ENCODE results near the gene SLC2A13. TPM values are rescaled to one million over a fixed set of nuclear protein-coding genes. Genes with fewer than 3 reads are reported as not detected.
"Not testable (repeated sequence)": the region's sequence is repeated elsewhere in the genome, so short reads cannot be mapped to it uniquely, and the experiment has no call there.

Gene SLC2A13
- polyA plus RNA-seq, 3 donors = 11.7 to 14.6 (median 13.2) TPM

DNA sequence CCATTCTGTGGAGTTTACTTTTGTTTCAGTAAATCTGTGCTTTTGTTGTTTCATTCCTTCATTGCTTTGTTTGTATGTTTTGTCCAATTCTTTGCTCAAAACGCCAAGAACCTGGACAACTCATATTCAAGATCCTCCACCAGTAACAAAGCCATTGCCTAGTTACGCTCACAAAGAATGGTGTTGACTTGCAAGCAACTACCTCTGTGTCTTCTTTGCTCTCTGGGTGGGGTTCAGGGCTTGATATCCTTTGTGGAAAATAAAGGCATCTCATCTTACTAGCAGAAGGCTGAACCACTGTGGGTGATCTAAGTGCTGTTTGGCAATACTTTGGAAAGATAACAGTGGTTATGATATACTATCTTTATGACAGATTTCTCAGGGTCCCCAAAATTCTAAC lies 252.9 kb downstream of the SLC2A13 start:
- DNase-seq (ENCODE audit: extremely low read depth in 1 of 11, low read depth in 9 of 11, low spot score in 4 of 11) = no peak

DNA sequence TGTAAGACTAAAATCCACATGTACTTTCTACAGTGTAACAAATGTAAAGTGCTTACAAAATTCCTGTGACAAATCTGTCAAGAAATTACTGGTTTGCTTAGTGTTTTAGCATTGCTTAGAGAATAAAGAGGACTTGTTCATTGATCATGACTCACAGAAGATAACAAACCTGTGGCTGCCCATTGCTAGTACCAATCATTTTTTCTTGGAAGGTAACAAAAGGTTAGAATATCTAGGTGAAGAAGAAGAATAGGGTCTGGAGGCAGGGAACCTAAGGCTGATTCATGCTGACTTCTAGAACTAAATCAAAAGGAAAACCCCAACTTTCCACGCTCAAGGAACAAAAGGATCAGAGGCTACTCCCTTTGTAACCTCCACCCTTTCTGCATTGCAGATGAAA lies 253.5 kb downstream of the SLC2A13 start:
- DNase-seq (ENCODE audit: extremely low read depth in 1 of 11, low read depth in 9 of 11, low spot score in 4 of 11) = no peak

DNA sequence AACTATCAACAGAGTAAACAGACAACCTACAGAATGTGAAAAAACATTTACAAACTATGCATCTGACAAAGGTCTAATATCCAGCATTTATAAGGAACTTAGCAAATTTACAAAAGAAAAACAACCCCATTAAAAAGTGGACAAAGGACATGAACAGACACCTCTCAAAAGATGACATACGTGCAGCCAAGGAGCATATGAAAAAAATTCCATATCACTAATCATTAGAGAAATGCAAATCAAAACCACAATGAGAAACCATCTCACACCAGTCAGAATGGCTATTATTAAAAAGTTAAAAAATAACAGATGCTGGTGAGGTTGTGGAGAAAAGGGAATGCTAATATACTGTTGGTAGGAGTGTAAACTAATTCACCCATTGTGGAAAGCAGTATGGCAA lies 257.7 kb downstream of the SLC2A13 start:
- DNase-seq (ENCODE audit: extremely low read depth in 1 of 11, low read depth in 9 of 11, low spot score in 4 of 11) = not testable (repeated sequence)

DNA sequence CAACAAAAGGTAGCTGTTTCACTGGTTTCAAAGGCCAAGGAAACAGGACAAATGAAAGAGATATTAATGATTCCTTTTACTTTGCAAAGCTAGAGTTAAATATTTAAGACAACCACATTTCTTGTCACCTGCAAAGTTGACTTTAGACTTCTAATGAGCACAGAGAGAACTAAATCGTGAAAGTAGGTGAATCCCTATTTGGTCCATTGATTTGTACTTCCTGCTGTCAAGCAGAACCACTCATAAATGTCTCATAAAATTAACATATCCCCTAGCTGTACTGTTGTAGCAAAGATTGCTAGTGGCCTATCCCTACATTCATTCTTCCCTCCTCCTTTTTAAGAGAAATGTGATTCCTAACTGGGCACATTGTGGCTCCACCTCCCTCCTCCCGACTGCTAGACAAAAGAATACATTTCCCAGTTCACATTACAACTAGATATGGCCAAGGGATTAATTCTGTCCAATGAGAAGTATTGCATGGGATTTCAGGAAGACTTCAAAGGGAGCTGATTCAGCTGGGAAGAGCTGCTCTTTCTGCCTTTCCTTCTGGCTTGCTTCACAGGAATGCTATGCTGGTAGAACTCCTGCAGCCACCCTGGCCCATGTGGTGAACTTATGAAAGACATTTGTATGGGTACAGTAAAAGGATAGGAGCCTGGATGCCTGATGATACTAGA lies 258.8 kb downstream of the SLC2A13 start:
- DNase-seq (ENCODE audit: extremely low read depth in 1 of 11, low read depth in 9 of 11, low spot score in 4 of 11) = no peak

DNA sequence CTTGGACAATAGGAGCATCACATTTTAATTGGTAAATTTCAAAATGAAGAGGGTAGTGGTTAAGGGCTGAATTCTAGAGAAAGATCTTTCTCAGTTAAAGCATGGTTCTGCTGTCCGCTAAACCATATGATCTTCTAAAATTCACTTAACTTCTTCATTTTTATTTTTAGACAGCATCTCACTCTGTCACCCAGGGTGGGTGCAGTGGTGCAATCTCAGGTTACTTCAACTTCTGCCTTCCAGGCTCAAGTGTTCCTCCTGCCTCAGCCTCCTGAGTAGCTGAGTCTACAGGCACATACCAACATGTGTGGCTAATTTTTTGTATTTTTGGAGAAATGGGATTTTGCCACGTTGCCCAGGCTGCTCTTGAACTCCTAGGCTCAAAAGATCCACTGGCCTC lies 259.6 kb downstream of the SLC2A13 start:
- no peak for DNase-seq (ENCODE audit: extremely low read depth in 1 of 11, low read depth in 9 of 11, low spot score in 4 of 11)

DNA sequence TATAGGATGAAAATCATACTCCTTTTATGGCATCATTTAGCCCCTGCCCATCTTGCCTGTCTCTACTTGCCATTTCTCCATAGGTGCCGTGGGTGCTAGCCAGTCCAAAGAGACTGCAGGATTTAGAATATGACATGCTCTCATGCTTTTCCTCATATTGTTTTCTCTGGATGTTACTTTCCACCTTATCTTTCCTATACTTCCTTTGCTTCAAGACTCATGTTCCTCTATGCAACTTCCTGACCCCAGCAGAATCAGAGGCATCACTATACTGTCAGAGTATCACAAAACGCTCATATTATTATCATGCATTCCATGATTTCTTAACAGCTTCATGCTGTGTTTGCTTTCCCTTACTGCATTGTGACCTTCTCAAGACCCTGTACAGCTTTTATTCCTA lies 265.5 kb downstream of the SLC2A13 start:
- no peak for DNase-seq (ENCODE audit: extremely low read depth in 1 of 11, low read depth in 9 of 11, low spot score in 4 of 11)

DNA sequence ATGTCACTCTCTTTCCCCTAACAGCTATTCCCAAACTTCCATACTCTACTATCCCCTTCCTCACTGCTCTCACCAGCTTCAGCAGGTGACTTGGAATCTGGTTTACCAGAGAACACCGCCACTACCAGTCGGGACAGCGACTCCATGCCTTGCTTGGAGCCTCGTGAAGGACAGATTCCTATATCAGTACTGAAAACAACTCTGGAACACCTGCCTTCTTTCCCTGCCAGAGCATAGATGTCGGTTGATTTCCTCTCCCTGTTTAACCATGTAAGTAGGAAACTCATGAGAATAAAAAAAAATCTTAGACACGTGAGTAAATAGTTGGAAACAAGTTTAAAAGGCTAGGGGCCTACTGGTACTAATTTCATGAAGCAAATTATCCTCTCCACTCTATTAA lies 266.8 kb downstream of the SLC2A13 start:
- no peak for DNase-seq (ENCODE audit: extremely low read depth in 1 of 11, low read depth in 9 of 11, low spot score in 4 of 11)

DNA sequence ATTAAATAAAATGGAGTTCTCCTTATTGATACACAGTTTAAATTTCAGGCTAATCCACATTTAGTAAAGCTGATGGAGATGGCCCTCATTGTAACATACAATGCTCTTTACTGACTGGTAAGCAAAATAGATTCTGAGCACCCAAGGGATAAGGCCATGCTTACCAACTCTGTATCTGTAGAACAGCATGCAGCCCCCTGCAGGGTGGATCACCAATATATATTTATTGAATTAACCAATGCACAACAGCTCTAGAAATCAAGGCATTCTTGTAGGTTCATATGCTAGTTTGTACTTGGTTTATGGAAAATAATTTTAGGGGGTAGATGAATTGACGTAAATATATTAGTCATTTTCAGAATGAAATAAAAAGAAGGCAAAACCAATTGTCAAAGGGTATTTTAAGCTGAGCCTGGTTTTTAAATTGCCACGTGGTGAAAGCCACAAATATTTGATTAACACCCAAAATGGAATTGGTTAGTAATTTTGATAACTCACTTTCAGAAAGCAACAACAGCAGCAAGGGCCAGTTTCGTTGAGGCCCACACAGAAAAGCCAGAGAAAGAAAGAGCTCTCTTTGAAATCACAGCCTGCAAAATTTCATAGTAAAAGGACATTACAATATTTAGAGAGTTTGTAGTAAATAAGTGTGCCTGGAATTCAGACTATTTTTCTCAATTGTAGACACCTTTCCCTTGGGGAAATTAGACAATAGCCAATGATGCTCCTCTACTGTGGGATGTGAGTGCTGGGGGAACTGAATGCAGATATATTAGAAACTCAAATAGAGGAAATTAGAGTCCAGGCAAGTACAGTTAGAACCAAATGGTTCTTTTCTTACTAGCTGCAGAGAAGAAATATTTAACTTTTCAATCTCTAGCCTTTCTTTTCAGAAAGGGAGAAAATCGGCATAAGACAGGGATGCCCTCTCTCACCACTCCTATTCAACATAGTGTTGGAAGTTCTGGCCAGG lies 270.1 kb downstream of the SLC2A13 start:
- no peak for DNase-seq (ENCODE audit: extremely low read depth in 1 of 11, low read depth in 9 of 11, low spot score in 4 of 11)

DNA sequence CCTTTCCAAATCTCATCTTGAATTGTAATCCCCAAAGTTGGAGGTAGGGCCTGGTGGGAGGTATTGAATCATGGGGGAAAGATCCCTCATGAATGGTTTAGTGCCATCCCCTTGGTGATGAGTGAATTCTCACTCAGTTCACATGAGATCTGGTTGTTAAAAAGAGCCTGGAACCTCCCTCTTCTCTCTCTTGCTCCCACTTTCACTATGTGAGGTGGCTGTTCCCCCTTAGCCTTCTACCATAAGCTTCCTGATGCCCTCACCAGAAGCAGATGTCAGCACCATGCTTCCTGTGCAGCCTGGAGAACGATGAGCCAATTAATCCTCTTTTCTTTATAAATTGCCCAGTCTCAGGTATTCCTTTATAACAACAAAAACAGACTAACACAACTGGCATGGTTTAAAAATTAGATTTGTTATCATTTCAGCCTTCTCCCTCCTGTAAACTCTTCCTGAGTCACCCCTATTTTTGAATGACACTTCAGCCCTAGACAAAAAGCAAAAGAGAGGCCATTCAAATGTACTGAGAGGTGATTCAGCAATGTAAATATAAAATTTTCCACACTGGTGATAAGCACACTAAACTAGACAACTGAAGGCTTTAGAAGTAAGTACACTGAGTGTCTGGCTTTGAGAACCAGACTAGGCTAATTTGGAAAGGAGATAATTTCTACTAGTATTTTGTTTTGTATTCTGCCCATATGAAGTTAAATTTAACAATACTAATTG lies 274.1 kb downstream of the SLC2A13 start:
- no peak for DNase-seq (ENCODE audit: extremely low read depth in 1 of 11, low read depth in 9 of 11, low spot score in 4 of 11)

DNA sequence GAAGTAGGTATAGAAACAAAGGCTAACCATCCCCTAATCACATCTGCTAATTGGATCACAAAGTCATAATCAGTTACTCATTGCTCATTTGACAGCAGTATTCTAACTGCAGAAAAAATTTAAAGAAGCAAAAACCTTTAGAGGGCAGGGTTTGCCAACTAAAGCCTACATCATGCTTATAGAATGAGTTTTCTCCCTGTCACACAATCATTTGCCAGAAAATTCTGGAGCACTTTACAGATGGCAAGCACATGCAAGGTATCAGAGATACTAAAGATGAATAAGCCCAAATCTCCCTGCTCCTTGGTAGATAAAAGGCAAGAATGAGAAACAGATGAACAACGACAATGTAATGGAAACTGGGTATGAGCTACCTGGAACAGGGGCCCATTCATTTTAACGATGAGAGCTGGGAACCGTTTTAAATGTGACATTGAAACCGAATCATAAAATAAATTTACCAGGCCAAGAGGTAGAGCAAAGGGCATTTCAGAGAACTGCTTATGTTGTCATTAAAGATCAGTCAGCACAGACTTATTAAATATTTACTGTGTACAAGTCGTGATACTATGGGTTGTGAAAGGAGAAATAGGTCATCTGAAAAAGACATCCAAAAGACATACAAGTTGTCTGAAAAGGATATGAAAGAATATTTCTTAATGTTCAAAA lies 274.9 kb downstream of the SLC2A13 start:
- DNase-seq (ENCODE audit: extremely low read depth in 1 of 11, low read depth in 9 of 11, low spot score in 4 of 11) = no peak

DNA sequence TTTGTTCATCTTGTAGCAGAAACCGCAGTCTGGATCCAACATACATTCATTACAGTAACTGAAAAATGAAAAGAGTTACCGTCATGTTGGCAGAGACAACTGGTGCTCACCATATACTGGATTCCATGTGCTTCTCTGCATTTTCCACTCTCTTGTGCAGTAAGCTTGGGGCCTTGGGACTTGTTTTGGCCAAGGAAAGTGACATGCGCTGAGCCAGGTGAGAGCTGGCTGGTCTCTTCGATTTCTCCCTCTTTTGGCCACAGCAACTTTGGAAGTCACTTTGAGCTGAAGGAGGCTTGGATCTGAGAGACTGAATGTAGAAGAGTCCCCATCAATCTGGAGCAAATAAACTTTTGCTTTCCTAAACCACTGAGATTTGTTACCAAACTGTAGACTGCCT lies 275.7 kb downstream of the SLC2A13 start:
- DNase-seq (ENCODE audit: extremely low read depth in 1 of 11, low read depth in 9 of 11, low spot score in 4 of 11) = no peak

DNA sequence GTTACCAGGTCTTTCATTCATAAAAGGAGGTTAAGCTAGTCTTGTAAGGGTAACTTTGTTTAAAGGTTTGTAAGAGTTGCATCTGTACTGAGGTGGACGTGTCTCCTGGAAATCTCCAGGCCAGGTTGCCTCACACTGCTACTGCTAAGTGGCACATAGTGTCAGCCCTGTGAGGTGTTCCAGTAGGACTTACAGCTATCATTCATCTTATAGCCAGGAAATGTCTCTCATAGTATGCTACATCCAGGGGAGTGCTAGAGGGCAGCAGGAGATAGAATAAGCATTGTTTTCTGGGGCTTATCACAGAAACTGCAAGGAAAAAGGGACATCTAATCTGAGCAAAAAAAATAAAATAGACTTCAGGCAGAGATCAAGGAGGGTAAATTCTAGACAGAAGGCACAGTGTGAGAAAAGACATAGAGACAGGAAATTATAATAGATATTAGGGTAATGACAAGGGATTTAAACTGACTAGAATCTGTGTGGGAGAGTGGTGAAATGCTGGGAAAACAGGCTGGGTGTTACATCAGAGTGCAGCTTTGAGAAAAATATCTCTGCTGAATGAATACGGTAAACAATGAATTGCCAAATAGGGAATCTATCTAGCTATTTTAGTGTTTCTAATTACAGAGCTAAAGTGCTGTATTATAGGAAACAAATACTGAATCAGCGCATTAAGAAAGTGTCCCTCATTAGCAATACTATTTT lies 281.2 kb downstream of the SLC2A13 start:
- DNase-seq (ENCODE audit: extremely low read depth in 1 of 11, low read depth in 9 of 11, low spot score in 4 of 11) = no peak

DNA sequence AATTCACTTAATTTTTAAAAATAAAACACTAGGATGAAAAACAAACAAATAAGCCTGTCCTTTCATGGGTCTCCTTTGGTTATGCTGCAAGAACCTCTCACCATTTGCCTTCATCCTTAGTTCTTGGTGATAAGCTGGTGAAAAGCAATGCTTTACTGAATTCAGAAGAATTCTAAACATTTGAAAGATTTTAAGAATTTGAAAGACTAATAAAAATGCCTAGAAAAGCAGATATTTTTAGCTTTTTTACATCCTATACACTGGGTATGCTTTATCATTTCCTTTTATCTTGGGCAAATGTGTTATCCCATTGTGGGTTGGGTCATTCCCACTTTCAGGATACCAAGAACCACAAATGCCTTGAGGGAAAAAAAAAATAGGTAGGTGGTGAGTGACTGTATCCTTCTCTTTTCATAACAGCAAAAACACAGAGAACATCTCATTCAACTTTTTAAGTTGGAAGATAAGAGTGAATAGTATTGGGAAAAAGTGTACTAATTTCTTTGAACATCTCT lies 289.2 kb downstream of the SLC2A13 start:
- no peak for DNase-seq (ENCODE audit: extremely low read depth in 1 of 11, low read depth in 9 of 11, low spot score in 4 of 11)

DNA sequence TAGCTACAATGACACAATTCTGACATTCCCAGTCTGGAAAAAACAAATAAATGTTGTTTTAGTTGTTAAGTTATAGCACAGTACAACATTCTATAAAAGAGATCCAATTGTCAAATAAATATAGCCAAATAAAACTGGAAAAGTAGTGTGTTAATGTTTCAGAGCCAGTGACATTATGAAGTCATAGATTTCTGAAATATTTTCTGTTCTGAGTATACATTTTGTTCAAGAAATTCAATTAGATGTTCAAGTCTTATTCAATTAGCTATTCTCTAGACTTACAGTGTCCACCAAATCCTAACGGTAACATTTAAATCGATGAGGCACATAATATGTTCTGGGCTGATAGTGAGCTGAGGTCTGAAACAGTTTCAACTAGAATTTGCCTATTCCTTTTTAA lies 290.1 kb downstream of the SLC2A13 start:
- DNase-seq (ENCODE audit: extremely low read depth in 1 of 11, low read depth in 9 of 11, low spot score in 4 of 11) = no peak

DNA sequence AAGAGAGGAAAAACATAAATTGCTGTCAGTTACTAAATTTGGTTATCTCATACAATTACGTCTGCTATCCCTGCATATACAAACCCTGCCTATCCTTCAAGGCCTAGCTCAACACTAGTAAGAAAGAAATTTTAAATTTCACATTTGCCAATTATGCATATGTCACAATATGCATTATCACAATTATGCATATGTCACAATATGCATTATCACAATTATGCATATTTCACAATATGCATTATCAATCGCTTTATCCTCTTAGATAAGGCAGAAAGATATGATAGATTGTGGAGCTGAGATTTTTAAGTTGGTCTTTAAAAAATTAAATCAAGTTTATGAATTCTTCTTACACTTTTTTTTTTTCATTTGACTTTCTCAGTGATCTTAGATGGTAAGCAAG lies 291.3 kb downstream of the SLC2A13 start:
- no peak for DNase-seq (ENCODE audit: extremely low read depth in 1 of 11, low read depth in 9 of 11, low spot score in 4 of 11)

DNA sequence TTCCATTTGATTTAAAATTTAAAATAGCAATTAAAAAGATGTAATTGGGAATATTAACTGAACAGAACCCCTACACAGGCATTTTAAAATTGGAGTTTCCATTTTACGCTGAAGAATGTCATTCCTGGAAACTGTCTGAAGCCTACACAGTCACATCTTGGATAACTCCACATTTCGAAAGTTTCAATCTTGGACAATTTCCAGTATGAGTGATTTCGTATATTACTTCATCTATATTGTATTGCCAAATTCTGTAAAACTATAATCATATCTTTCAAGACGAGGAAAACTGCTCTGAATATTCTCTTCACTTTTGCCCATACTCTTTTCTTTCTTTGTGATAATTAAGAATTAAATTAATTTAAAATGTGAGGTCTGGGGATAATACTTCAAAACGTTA lies 292.1 kb downstream of the SLC2A13 start:
- no peak for DNase-seq (ENCODE audit: extremely low read depth in 1 of 11, low read depth in 9 of 11, low spot score in 4 of 11)

DNA sequence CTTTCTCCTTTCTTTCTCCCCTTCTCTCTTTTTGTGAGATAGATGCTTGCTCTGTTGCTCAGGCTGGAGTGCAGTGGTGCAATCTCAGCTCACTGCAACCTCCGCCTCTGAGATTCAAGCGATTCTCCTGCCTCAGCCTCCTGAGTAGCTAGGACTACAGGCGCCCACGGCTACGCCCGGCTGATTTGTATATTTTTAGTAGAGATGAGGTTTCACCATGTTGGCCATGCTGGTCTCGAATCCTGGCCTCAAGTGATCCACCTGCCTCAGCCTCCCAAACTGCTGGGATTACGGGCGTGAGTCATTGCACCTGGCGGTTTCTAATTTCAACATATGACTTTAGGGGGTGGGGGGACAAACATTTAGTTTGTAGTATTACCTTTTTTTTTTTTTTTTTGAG lies 293.4 kb downstream of the SLC2A13 start:
- DNase-seq (ENCODE audit: extremely low read depth in 1 of 11, low read depth in 9 of 11, low spot score in 4 of 11) = not testable (repeated sequence)

DNA sequence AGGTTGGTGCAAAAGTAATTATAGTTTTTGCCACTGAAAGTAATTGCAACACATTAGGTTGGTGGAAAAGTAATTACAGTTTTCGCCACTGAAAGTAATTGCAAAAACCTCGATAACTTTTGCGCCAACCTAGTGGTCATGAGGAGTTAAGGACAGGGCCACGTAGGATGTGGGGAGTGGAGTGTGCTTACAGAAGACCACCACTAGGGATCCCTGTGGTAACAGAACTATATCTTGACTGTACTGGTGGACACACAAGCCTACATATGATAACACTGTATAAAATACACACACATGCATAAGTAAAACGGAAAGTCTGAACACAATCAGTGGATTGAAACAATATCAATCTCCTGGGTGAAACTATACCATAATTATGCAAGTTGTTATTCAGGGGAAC lies 298.8 kb downstream of the SLC2A13 start:
- DNase-seq (ENCODE audit: extremely low read depth in 1 of 11, low read depth in 9 of 11, low spot score in 4 of 11) = no peak
